GM12878 (cell line): ENCODE measurements around the gene ABCG1. TPM values are rescaled to one million over a fixed set of nuclear protein-coding genes. Genes with fewer than 3 reads are reported as not detected.

ENCODE experiments used
- ATAC-seq: fragments of 200-7000 bp; cut with Tn5 transposase; 3 replicates; pipeline ENCODE4 v1.9.1; 2020; ENCODE audit warnings: mild to moderate bottlenecking, moderate library complexity
- BruUV-seq: library from RNA; stranded (reverse); fragments of 400-500 nt; replicated peaks from 2 replicates; lab custom pipeline; 2021; lab: Mats Ljungman, UMichigan
- CTCF ChIA-PET: fragments of 300-600 bp; sonication (Branson Sonifier 250); formaldehyde crosslinking; extraction: SDS; loops from one replicate; lab custom pipeline; 2021; ENCODE audit warnings: inconsistent platforms; lab: Yijun Ruan, JAX
- POLR2A ChIA-PET: fragments of 350-600 bp; formaldehyde crosslinking; extraction: SDS; loops from one replicate; lab custom pipeline; 2021; ENCODE audit warnings: inconsistent platforms; lab: Charles Lee
- RAD21 ChIA-PET: fragments of 300-600 bp; sonication (Branson Sonifier 250); formaldehyde crosslinking; loops from one replicate; lab custom pipeline; 2023; ENCODE audit warnings: antibody characterized with exemption; ENCODE audit not compliant: unreplicated experiment; lab: Charles Lee
- SMC1A ChIA-PET: fragments of 300-600 bp; sonication (Branson Sonifier 250); formaldehyde crosslinking; loops from one replicate; lab custom pipeline; 2023; ENCODE audit not compliant: unreplicated experiment, uncharacterized antibody; lab: Charles Lee
- DNase-seq: peaks from one replicate; pipeline ENCODE4 v3.0.0-alpha.2; 2011; ENCODE audit warnings: low read depth, low spot score
- FAIRE-seq: peaks from 3 replicates; lab custom pipeline; 2011; peaks lifted over from hg19 to GRCh38; lab: Jason Lieb, UNC
- H2AFZ ChIP-seq: 2 replicates; pipeline ENCODE4 v1.6.0; 2011; ENCODE audit warnings: low read depth, low read length, control low read depth; ENCODE audit not compliant: control insufficient read depth
- H3K27ac ChIP-seq: 2 replicates; pipeline ENCODE4 v1.5.1; 2011; ENCODE audit warnings: control low read depth; ENCODE audit not compliant: control insufficient read depth, insufficient read depth
- H3K27me3 ChIP-seq, 2 experiments: replicated peaks in 1 of 2; 2 replicates each; pipeline versions ENCODE4 v1.6.0 to v1.6.1; 2011; ENCODE audit warnings: low read length in 1 of 2; ENCODE audit not compliant: control insufficient read depth in 2 of 2, insufficient read depth in 2 of 2
- H3K36me3 ChIP-seq, 2 experiments: 2 replicates each; pipeline ENCODE4 v1.5.1; 2011; ENCODE audit warnings: low read length in 1 of 2; ENCODE audit not compliant: control insufficient read depth in 2 of 2, insufficient read depth in 2 of 2
- H3K4me1 ChIP-seq: 2 replicates; pipeline ENCODE4 v1.6.1; 2011; ENCODE audit warnings: mild to moderate bottlenecking, low read length, moderate library complexity, mixed read lengths; ENCODE audit not compliant: control insufficient read depth, insufficient read depth
- H3K4me2 ChIP-seq: 2 replicates; pipeline ENCODE4 v1.6.0; 2011; ENCODE audit warnings: control low read depth; ENCODE audit not compliant: control insufficient read depth, insufficient read depth
- H3K4me3 ChIP-seq: fragments of 200-600 bp; sonication (generic); 2 replicates; pipeline ENCODE4 v1.5.1; 2016
- H3K79me2 ChIP-seq: 2 replicates; pipeline ENCODE4 v1.6.0; 2011; ENCODE audit warnings: low read length; ENCODE audit not compliant: control insufficient read depth, insufficient read depth
- H3K9ac ChIP-seq: 2 replicates; pipeline ENCODE4 v1.8.0; 2011; ENCODE audit warnings: low read length, control low read depth, mixed read lengths; ENCODE audit not compliant: control insufficient read depth, insufficient read depth
- H3K9me3 ChIP-seq: replicated peaks from 3 replicates; pipeline ENCODE4 v1.5.1; 2011; ENCODE audit warnings: mild to moderate bottlenecking, low read length; ENCODE audit not compliant: control insufficient read depth, insufficient read depth
- H4K20me1 ChIP-seq: 2 replicates; pipeline ENCODE4 v1.6.0; 2011; ENCODE audit not compliant: control insufficient read depth, insufficient read depth
- CEBPB ChIP-seq, 2 experiments: fragments of 150-350 bp in 1 of 2; IDR thresholded peaks; 2 replicates each; pipeline ENCODE4 v1.6.1; 2012 to 2014; ENCODE audit warnings: low read depth in 2 of 2, low read length in 2 of 2, borderline replicate concordance in 1 of 2, inconsistent platforms in 1 of 2
- CHD4 ChIP-seq: fragments of 200-600 bp; sonication (generic); IDR thresholded peaks from 2 replicates; pipeline ENCODE4 v1.6.1; 2016; ENCODE audit warnings: mild to moderate bottlenecking
- ETV6 ChIP-seq, 2 experiments: fragments of 450-650 bp in 1 of 2; IDR thresholded peaks in 1 of 2; conservative IDR thresholded peaks in 1 of 2; 2 replicates each; pipeline ENCODE4 v1.6.1; 2014; ENCODE audit warnings: antibody characterized with exemption in 1 of 2, borderline replicate concordance in 1 of 2, low read depth in 1 of 2, mild to moderate bottlenecking in 1 of 2, moderate library complexity in 1 of 2
- HCFC1 ChIP-seq: fragments of 150-350 bp; IDR thresholded peaks from 2 replicates; pipeline ENCODE4 v1.6.1; 2014; ENCODE audit warnings: low read length
- NR2C1 ChIP-seq: fragments of 450-650 bp; IDR thresholded peaks from 2 replicates; pipeline ENCODE4 v1.6.1; 2017; ENCODE audit warnings: antibody characterized with exemption, mild to moderate bottlenecking, moderate library complexity
- PAX5 ChIP-seq: IDR thresholded peaks from 2 replicates; pipeline ENCODE4 v1.6.1; 2011; ENCODE audit warnings: low read depth, low read length, borderline replicate concordance
- RAD51 ChIP-seq: fragments of 450-650 bp; IDR thresholded peaks from 2 replicates; pipeline ENCODE4 v1.6.1; 2016; ENCODE audit warnings: moderate library complexity, mild to moderate bottlenecking, inconsistent platforms
- SMAD1 ChIP-seq: fragments of 450-650 bp; IDR thresholded peaks from 2 replicates; pipeline ENCODE4 v1.6.1; 2018; ENCODE audit warnings: mild to moderate bottlenecking, low read depth; ENCODE audit not compliant: partially characterized antibody
- STAT3 ChIP-seq: IDR thresholded peaks from 2 replicates; pipeline ENCODE4 v1.6.1; 2011; ENCODE audit warnings: low read depth, low read length, improper control_type of control experiment
- YBX1 ChIP-seq: fragments of 450-650 bp; IDR thresholded peaks from 2 replicates; pipeline ENCODE4 v1.6.1; 2016; ENCODE audit warnings: antibody characterized with exemption
- WGBS: methylation state at CpG from one replicate; pipeline ENCODE4 v1.1.6; 2016; ENCODE audit warnings: low lambda C conversion rate; ENCODE audit not compliant: insufficient replicate concordance, insufficient coverage; ENCODE audit errors: missing lambda C conversion rate; 5-methylcytosine and 5-hydroxymethylcytosine counted together
- in situ Hi-C: fragments of 300-500 bp; cut with MboI; formaldehyde crosslinking; loops from 9 replicates; pipeline ENCODE4 v1.14.3; 2018; ENCODE audit warnings: mixed read lengths
- intact Hi-C: fragments of 100-400 bp; cut with micrococcal nuclease; formaldehyde crosslinking; loops from one replicate; pipeline ENCODE4 v1.14.2; 2022; ENCODE audit not compliant: unreplicated experiment
- polyA plus RNA-seq, 11 experiments: library from polyadenylated mRNA; depleted of rRNA in 4 of 11; unstranded in 6 of 11; stranded (reverse) in 5 of 11; fragments of >200 nt; fragmentation: Nextera tagmentation in 4 of 11; fragmentation: Illumina TruSeq in 1 of 11; extraction: Ambion mirVana in 4 of 11; extraction: Trizol in 1 of 11; gene quantifications; 1 replicate in 1 of 11; 2 replicates in 10 of 11; pipeline versions ENCODE4 v1.2.1 to v1.2.3, GENCODE V29; 2011 to 2016; ENCODE audit warnings: inconsistent platforms in 2 of 11, missing spikeins in 2 of 11, low read depth in 1 of 11
- total RNA-seq, 4 experiments: library from RNA; depleted of rRNA in 3 of 4; stranded (reverse); fragments of >200 nt in 3 of 4; fragmentation: Illumina TruSeq in 1 of 4; extraction: Trizol in 1 of 4; gene quantifications; 2 replicates each; pipeline versions ENCODE4 v1.2.1 to v1.2.3, GENCODE V29; 2013 to 2021
- TF ChIP-seq, protein P1 (sequence below): fragments of 450-650 bp; IDR thresholded peaks from 2 replicates; pipeline ENCODE4 v1.6.1; 2017; ENCODE audit warnings: low read depth, mild to moderate bottlenecking, moderate library complexity

The ABCG1 gene
- total and polyA plus RNA-seq, 10 of the 15 experiments (the other 5 are each of a cell fraction or from before 2014, with no cell fraction given) = 0.59 to 19.3 (median 5.7) TPM

DNA sequence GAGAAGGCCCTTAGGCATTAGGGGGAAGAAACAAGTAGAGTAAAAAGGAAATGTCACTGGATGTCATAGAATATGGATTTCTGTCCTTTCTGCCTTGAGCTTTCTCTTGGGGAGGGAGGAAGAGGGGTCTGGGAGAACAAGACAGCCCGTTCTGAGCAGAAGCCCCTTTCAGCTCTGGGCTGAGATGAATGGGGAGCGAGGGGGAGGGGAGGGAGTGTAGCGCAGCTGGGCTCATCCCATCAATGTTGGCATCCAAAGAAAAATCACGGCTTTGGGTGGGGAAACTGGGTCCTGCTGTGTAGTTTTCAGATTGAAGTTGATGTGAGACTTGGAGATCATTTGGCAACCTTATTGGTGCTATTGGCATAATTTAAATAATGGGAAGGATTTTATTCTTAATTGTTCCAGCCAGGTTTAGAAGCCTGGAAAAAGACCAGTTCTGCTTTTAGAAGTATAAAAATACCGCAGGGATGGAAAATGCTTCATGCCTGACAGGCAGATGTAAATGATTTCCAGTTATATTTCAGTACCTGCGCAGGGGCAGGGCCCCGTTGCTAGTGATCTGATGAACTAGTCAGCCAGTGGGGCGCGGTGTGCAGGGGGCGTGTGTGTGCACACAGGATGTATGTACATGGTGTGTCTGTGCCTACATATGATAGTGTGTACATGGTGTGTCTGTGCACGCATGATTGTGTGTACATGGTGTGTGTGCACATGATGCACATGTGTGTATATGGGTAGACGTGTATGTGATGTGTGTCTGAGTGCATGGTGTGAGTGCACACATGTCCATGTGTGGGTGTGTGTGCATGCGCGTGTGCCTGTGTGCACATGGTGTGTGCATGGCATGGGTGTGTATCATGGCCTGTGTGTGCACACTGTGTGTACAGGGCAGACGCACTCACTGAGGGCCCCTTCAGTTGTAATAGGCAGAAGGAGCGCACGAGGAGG, 36.0 kb downstream of the ABCG1 start:
- no TSS peak for BruUV-seq
- Histone ChIP-seq H3K9ac (no peak overlapping the region), H4K20me1 (no peaks in the 10 kb centered on the region), H2AFZ (no peak overlapping the region)
- ATAC-seq = peak; percentile 42
- FAIRE-seq = no peak
- TF ChIP-seq CEBPB (IDR thresholded peaks at IDR 0.05; ENCODE audit: borderline replicate concordance in 1 of 2, low read depth in 2 of 2, low read length in 2 of 2) (no peak), RAD51 (no peak), PAX5 (no peak), STAT3 (no peak), YBX1 (no peak), SMAD1 (no peak), CHD4 (no peak), HCFC1 (no peak), NR2C1 (no peak), ETV6 (conservative IDR thresholded peaks at IDR 0.05 in 1 of 2, IDR thresholded peaks at IDR 0.05 in 1 of 2; ENCODE audit: borderline replicate concordance in 1 of 2, low read depth in 1 of 2) (no peak)
- TF ChIP-seq, protein P1, sequence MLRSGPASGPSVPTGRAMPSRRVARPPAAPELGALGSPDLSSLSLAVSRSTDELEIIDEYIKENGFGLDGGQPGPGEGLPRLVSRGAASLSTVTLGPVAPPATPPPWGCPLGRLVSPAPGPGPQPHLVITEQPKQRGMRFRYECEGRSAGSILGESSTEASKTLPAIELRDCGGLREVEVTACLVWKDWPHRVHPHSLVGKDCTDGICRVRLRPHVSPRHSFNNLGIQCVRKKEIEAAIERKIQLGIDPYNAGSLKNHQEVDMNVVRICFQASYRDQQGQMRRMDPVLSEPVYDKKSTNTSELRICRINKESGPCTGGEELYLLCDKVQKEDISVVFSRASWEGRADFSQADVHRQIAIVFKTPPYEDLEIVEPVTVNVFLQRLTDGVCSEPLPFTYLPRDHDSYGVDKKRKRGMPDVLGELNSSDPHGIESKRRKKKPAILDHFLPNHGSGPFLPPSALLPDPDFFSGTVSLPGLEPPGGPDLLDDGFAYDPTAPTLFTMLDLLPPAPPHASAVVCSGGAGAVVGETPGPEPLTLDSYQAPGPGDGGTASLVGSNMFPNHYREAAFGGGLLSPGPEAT = no peak
- TF ChIP-seq, all 136 proteins: peak for 0
- Histone ChIP-seq H3K4me3 (no peak overlapping the region), H3K4me1 (peaks cover 3% of the 10 kb centered on the region), H3K4me2 (no peak overlapping the region), H3K9me3 (no peaks in the 10 kb centered on the region), H3K79me2 (no peaks in the 10 kb centered on the region), H3K36me3 (no peaks in the 10 kb centered on the region), H3K27ac (no peak overlapping the region), H3K27me3 (no peaks in the 10 kb centered on the region; a peak in 1 of 4 replicates)
- intact Hi-C loops = no loop called here
- ChIA-PET CTCF (interaction anchor here (0.9 to 2.5 kb wide), 6 partner anchors 16 to 109 kb away, joined by 3 to 14 read pairs (median 4); no protein-coding TSS in a partner anchor), SMC1A (interaction anchor here (0.6 to 7.4 kb wide), 7 partner anchors 17 to 91 kb away, joined by 3 to 41 read pairs (median 4); no protein-coding TSS in a partner anchor), POLR2A (interaction anchor here (1.1 kb wide), 1 partner anchor 18 kb away, joined by 4 read pairs; no protein-coding TSS in a partner anchor), RAD21 (interaction anchor here (0.6 to 7.1 kb wide), 6 partner anchors 16 to 109 kb away, joined by 3 to 60 read pairs (median 8); no protein-coding TSS in a partner anchor)
- WGBS = 53% methylated on average over 17 of the region's 17 CpGs
- in situ Hi-C loops = loop anchor here (5.0 kb wide), 1 partner anchor 83 kb away; no protein-coding TSS in a partner anchor
- DNase-seq = no peak
